ENCODE data around the gene PPP3CA.

DNA sequence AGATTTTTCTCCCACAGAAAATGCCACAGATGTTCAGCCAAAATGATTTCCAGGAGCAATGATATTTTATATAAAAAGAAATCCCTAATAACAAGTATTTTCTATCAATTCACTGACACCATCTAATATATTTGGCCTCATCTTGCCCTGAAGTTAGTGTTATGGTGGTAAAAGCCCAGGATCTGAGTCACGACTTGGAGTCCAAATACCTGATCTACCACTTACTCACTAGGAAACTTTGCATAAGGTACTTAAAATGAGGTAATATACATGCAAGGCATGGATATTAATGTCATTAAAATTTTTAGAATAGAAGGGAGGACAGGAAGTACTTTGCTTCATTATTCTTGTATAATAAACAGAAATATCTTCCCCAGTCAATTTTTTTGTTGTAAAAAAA is 16.3 kb downstream of the PPP3CA start:
- no peak for TF ChIP-seq BHLHE40 (IDR thresholded peaks at IDR 0.05; ENCODE audit: borderline replicate concordance)
- TF ChIP-seq SP1 (IDR thresholded peaks at IDR 0.05): no peak
- TF ChIP-seq FOXK2 (IDR thresholded peaks at IDR 0.05): no peak
- TF ChIP-seq ARNT (IDR thresholded peaks at IDR 0.05): no peak
- no peak for TF ChIP-seq HDGF (IDR thresholded peaks at IDR 0.05; ENCODE audit: borderline replicate concordance)
- no peak for TF ChIP-seq NFRKB (IDR thresholded peaks at IDR 0.05)

Data from HEK293T (cell line).